Activated T-helper 1 cell treated with Interleukin-2 at 50 U/mL for 16 hours (primary cell): ENCODE results near the gene PTMS.
"Not testable (repeated sequence)": the region's sequence is repeated elsewhere in the genome, so short reads cannot be mapped to it uniquely, and the experiment has no call there.

Experiments
- DNase-seq: peaks from one replicate; pipeline ENCODE4 v3.0.0-alpha.2; 2020; ENCODE audit warnings: low read depth

The PTMS gene

GRCh38 chr12:6765634-6766581, at the start of gene PTMS:
Gene PTMS (plus strand): TSS chr12:6766363. CDS start chr12:6766706, 343 bp downstream.
- no peak for DNase-seq

GRCh38 chr12:6716874-6717437, 49.2 kb upstream of the PTMS start:
- no peak for DNase-seq

GRCh38 chr12:6722863-6723262, 43.3 kb upstream of the PTMS start:
- DNase-seq: no peak

GRCh38 chr12:6723607-6724408, 42.4 kb upstream of the PTMS start, which contains the start of gene COPS7A:
Gene COPS7A (plus strand): TSS chr12:6724046. CDS start chr12:6724657, 611 bp downstream.
- DNase-seq: peak; percentile 91

GRCh38 chr12:6724409-6724797, 41.8 kb upstream of the PTMS start:
- DNase-seq: no peak

GRCh38 chr12:6725350-6725749, 40.8 kb upstream of the PTMS start:
- no peak for DNase-seq

- DNase-seq: no peak
Measured at GRCh38 chr12:6729186-6729585, 37.0 kb upstream of the PTMS start.

GRCh38 chr12:6730169-6730568, 36.0 kb upstream of the PTMS start:
- no peak for DNase-seq

- DNase-seq: no peak
Measured at GRCh38 chr12:6734506-6735387, 31.4 kb upstream of the PTMS start.

GRCh38 chr12:6735448-6736191, 30.5 kb upstream of the PTMS start:
- DNase-seq: peak; percentile 18

- no peak for DNase-seq
Measured at GRCh38 chr12:6736754-6737153, 29.4 kb upstream of the PTMS start.

- DNase-seq: not testable (repeated sequence)
Measured at GRCh38 chr12:6742080-6742479, 24.1 kb upstream of the PTMS start.

- DNase-seq: no peak
Measured at GRCh38 chr12:6742834-6743233, 23.3 kb upstream of the PTMS start.

- not testable (repeated sequence) for DNase-seq
Measured at GRCh38 chr12:6743300-6743699, 22.9 kb upstream of the PTMS start.

GRCh38 chr12:6745741-6746525, 20.2 kb upstream of the PTMS start:
- no peak for DNase-seq

GRCh38 chr12:6747216-6747615, 18.9 kb upstream of the PTMS start:
- no peak for DNase-seq

- DNase-seq: no peak
Measured at GRCh38 chr12:6748761-6749160, 17.4 kb upstream of the PTMS start.

GRCh38 chr12:6750506-6750905, 15.7 kb upstream of the PTMS start:
- DNase-seq: no peak

- no peak for DNase-seq
Measured at GRCh38 chr12:6751767-6752166, 14.4 kb upstream of the PTMS start.
